HFFc6 (cell line): ENCODE results near the gene PFKFB3. TPM values are rescaled to one million over a fixed set of nuclear protein-coding genes. Genes with fewer than 3 reads are reported as not detected.
"Not testable (repeated sequence)": the region's sequence is repeated elsewhere in the genome, so short reads cannot be mapped to it uniquely, and the experiment has no call there.

ENCODE experiments used
- DNase-seq: peaks from one replicate; pipeline ENCODE4 v3.0.0-alpha.2; 2018
- H3K27ac Mint-ChIP-seq: 2 replicates; pipeline ENCODE4 v1.8.0; 2020; ENCODE audit warnings: mild to moderate bottlenecking, mixed read lengths
- H3K27me3 Mint-ChIP-seq: 2 replicates; pipeline ENCODE4 v1.8.0; 2021; ENCODE audit warnings: mild to moderate bottlenecking, moderate library complexity, mixed read lengths; ENCODE audit not compliant: insufficient read depth
- H3K36me3 Mint-ChIP-seq: 2 replicates; pipeline ENCODE4 v1.8.0; 2021; ENCODE audit warnings: low read depth, mixed read lengths
- H3K4me1 Mint-ChIP-seq: 2 replicates; pipeline ENCODE4 v1.8.0; 2020; ENCODE audit warnings: low read depth, mixed read lengths
- H3K4me3 Mint-ChIP-seq: 2 replicates; pipeline ENCODE4 v1.8.0; 2020; ENCODE audit warnings: mild to moderate bottlenecking, moderate library complexity, mixed read lengths
- H3K9me3 Mint-ChIP-seq: 2 replicates; pipeline ENCODE4 v1.8.0; 2020; ENCODE audit warnings: mild to moderate bottlenecking, mixed read lengths
- total RNA-seq, 6 experiments: library from RNA; stranded (reverse); fragmentation: NEBNext Ultra II Directional; extraction: Animal tissue kit (Norgen Biotek cat#: 25700); gene quantifications; 2 replicates in 1 of 6; 3 replicates in 5 of 6; pipeline ENCODE4 v1.2.3, GENCODE V29; 2021
- TF ChIP-seq, protein P1 (sequence below): fragments of 200-600 bp; sonication (generic); IDR thresholded peaks from 2 replicates; pipeline ENCODE4 v1.5.0; 2021; ENCODE audit warnings: antibody characterized with exemption, mild to moderate bottlenecking

The PFKFB3 gene
- total RNA-seq, 6 experiments from 2014 or later = 25.4 to 34.6 (median 28.7) TPM

DNA sequence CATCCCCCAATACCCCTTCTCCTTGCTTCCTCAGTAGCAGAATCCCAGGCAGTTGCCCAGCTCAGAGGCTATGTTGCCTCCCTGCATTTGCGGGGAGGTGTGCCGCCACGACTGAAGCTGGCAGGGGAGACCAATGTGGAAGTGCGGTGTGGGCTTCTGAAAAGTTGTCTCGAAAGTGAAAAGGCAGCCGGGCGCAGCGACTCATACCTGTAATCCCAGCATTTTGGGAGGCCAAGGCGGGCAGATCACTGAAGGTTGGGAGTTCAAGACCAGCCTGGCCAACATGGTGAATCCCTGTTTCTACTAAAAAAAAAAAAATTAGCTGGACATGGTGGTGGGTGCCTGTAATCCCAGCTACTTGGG is 15.9 kb upstream of the PFKFB3 start:
- TF ChIP-seq, protein P1, sequence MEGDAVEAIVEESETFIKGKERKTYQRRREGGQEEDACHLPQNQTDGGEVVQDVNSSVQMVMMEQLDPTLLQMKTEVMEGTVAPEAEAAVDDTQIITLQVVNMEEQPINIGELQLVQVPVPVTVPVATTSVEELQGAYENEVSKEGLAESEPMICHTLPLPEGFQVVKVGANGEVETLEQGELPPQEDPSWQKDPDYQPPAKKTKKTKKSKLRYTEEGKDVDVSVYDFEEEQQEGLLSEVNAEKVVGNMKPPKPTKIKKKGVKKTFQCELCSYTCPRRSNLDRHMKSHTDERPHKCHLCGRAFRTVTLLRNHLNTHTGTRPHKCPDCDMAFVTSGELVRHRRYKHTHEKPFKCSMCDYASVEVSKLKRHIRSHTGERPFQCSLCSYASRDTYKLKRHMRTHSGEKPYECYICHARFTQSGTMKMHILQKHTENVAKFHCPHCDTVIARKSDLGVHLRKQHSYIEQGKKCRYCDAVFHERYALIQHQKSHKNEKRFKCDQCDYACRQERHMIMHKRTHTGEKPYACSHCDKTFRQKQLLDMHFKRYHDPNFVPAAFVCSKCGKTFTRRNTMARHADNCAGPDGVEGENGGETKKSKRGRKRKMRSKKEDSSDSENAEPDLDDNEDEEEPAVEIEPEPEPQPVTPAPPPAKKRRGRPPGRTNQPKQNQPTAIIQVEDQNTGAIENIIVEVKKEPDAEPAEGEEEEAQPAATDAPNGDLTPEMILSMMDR = no peak
- H3K27me3 Mint-ChIP-seq = no peaks in the 10 kb centered on the region
- H3K9me3 Mint-ChIP-seq = no peaks in the 10 kb centered on the region
- H3K27ac Mint-ChIP-seq = no peak overlapping the region
- no peaks in the 10 kb centered on the region for H3K36me3 Mint-ChIP-seq
- DNase-seq = no peak
- H3K4me3 Mint-ChIP-seq = no peak overlapping the region
- peaks cover 22% of the 10 kb centered on the region for H3K4me1 Mint-ChIP-seq

- H3K27ac Mint-ChIP-seq = no peak overlapping the region
- no peak for DNase-seq
- H3K4me3 Mint-ChIP-seq = no peak overlapping the region
Observed at GRCh38 chr10:6187278-6187677, 15.5 kb upstream of the PFKFB3 start.

DNA sequence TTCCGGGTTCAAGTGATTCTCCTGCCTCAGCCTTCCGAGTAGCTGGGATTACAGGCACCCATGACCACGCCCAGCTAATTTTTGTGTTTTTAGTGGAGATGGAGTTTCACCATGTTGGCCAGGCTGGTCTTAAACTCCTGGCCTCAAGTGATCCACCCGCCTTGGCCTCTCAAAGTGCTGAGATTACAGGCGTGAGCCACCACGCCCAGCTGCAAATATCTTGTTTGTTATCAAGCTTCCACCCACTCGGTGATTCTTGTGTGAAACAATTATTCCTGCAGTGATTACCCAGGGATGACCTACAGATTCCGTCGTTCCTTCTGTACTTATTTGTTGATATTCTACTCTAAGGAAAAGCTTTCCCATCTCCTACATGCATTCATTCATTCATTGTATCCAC is 12.7 kb upstream of the PFKFB3 start:
- H3K27ac Mint-ChIP-seq, H3K36me3 Mint-ChIP-seq, H3K27me3 Mint-ChIP-seq, H3K9me3 Mint-ChIP-seq, H3K4me3 Mint-ChIP-seq, DNase-seq: not testable (repeated sequence)
- peaks cover 30% of the 10 kb centered on the region for H3K4me1 Mint-ChIP-seq

More at GRCh38 chr10:6187278-6187677, 15.5 kb upstream of the PFKFB3 start:
- Mint-ChIP-seq H3K36me3 (no peaks in the 10 kb centered on the region), H3K27me3 (no peaks in the 10 kb centered on the region), H3K9me3 (no peaks in the 10 kb centered on the region), H3K4me1 (peaks cover 26% of the 10 kb centered on the region)
- TF ChIP-seq, protein P1 = no peak

DNA sequence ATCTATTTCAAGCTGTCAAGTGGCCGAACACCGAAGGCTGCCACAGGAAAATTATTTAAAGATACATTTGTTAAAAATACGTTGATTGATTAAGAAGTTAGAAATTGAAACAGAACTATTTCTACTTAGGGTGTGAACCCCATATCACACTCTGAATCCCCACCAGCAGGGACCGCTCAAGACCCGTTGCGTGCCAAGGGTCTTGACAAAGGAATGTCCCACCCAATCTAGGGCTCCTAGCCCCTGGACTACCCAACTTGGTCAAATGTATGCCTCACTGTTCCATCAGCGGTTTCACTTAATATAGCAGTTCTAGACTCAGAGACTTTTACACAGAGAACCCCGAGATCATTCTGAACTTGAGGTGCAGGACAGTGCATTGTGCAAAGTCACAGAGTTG is 11.6 kb upstream of the PFKFB3 start:
- Mint-ChIP-seq H3K27me3 (no peaks in the 10 kb centered on the region), H3K4me1 (peaks cover 28% of the 10 kb centered on the region), H3K4me3 (no peak overlapping the region), H3K27ac (no peak overlapping the region), H3K9me3 (no peaks in the 10 kb centered on the region), H3K36me3 (no peaks in the 10 kb centered on the region)
- TF ChIP-seq, protein P1 = peak; percentile 10; the same call in 1 of the 2 replicates
- DNase-seq = no peak

DNA sequence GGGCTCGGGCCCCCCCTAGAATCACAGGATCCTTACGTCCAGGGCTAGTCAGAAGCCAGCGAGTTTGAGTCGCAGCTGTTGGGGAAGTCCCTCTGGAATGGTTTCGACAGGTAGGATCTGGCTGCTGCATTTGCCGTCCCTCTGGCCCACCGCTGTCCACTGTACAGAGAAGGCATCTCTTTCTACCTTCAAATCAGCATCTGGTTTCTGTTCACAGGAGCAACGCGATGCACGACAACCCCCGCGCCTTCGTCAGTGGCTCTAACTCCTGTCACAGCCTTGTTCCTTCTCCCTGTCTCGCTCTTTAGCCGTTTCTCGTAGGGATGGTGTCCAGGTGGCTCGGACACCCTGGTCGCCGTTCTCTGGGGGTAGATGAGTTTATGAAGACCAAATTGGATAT is 11.2 kb upstream of the PFKFB3 start:
- no peak overlapping the region for H3K4me3 Mint-ChIP-seq
- H3K36me3 Mint-ChIP-seq = no peaks in the 10 kb centered on the region
- H3K9me3 Mint-ChIP-seq = no peaks in the 10 kb centered on the region
- H3K27me3 Mint-ChIP-seq = no peaks in the 10 kb centered on the region
- no peak for DNase-seq
- H3K4me1 Mint-ChIP-seq = peaks cover 23% of the 10 kb centered on the region
- H3K27ac Mint-ChIP-seq = no peak overlapping the region
- TF ChIP-seq, protein P1 = no peak

GRCh38 chr10:6193342-6193741 is 9.4 kb upstream of the PFKFB3 start:
- not testable (repeated sequence) for H3K4me3 Mint-ChIP-seq

DNA sequence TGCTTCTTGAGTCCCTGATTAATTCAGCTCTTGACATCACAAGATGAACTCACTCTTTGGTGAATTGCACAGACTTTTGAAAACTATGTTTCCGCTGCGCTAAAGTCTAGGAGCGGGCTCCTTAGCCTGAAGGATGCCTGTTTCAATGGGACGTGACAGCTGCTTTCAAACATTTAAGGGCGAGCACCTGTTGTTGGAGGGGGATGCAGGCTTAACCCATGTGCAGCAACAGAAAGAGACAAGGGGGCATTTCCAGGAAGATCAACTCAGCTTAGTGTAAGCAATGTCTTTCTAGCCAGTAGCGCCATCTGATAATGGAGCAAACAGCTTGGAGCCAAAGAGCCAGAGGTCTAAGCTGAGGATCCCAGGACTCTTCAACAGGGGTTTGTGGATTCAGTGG is 8.4 kb upstream of the PFKFB3 start:
- Mint-ChIP-seq H3K4me1 (peaks cover 21% of the 10 kb centered on the region), H3K27me3 (no peaks in the 10 kb centered on the region), H3K36me3 (no peaks in the 10 kb centered on the region), H3K27ac (no peak overlapping the region), H3K9me3 (no peaks in the 10 kb centered on the region), H3K4me3 (no peak overlapping the region)
- TF ChIP-seq, protein P1 = no peak
- DNase-seq = no peak

More at GRCh38 chr10:6193342-6193741, 9.4 kb upstream of the PFKFB3 start:
- H3K9me3 Mint-ChIP-seq, H3K27me3 Mint-ChIP-seq, H3K36me3 Mint-ChIP-seq, DNase-seq, H3K27ac Mint-ChIP-seq: not testable (repeated sequence)
- H3K4me1 Mint-ChIP-seq = peaks cover 21% of the 10 kb centered on the region
